Stomach (tissue), 4 donors: ENCODE data around the gene FBXW10.
"Not testable (repeated sequence)": the region's sequence is repeated elsewhere in the genome, so short reads cannot be mapped to it uniquely, and the experiment has no call there.

Experiments used
- EP300 ChIP-seq: sonication (generic); formaldehyde crosslinking; IDR thresholded peaks from one replicate; pipeline ENCODE4 v1.6.1; 2017; ENCODE audit warnings: antibody characterized with exemption
- POLR2A ChIP-seq, 4 donors: fragments of 450-650 bp; IDR thresholded peaks; one replicate each; pipeline ENCODE4 v1.6.1; 2016; ENCODE audit warnings: antibody characterized with exemption in 4 of 4, control low read depth in 2 of 4, mild to moderate bottlenecking in 1 of 4, moderate library complexity in 1 of 4
- POLR2AphosphoS5 ChIP-seq, 3 donors: sonication (generic); formaldehyde crosslinking; IDR thresholded peaks; one replicate each; pipeline ENCODE4 v1.6.1; 2016; ENCODE audit warnings: antibody characterized with exemption in 3 of 3
- TF ChIP-seq, protein P1 (sequence below), 7 experiments: fragments of 450-650 bp in 4 of 7; fragments of 200-600 bp in 3 of 7; sonication (generic) in 3 of 7; IDR thresholded peaks; one replicate each; pipeline ENCODE4 v1.5.1; 2016 to 2019; ENCODE audit warnings: antibody characterized with exemption in 7 of 7, control low read depth in 2 of 7, mild to moderate bottlenecking in 1 of 7

GRCh38 chr17:18695143-18695542 is 48.7 kb upstream of the FBXW10 start:
- TF ChIP-seq, protein P1, sequence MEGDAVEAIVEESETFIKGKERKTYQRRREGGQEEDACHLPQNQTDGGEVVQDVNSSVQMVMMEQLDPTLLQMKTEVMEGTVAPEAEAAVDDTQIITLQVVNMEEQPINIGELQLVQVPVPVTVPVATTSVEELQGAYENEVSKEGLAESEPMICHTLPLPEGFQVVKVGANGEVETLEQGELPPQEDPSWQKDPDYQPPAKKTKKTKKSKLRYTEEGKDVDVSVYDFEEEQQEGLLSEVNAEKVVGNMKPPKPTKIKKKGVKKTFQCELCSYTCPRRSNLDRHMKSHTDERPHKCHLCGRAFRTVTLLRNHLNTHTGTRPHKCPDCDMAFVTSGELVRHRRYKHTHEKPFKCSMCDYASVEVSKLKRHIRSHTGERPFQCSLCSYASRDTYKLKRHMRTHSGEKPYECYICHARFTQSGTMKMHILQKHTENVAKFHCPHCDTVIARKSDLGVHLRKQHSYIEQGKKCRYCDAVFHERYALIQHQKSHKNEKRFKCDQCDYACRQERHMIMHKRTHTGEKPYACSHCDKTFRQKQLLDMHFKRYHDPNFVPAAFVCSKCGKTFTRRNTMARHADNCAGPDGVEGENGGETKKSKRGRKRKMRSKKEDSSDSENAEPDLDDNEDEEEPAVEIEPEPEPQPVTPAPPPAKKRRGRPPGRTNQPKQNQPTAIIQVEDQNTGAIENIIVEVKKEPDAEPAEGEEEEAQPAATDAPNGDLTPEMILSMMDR (IDR thresholded peaks at IDR 0.05), result not testable (repeated sequence)
- not testable (repeated sequence) for TF ChIP-seq POLR2A (IDR thresholded peaks at IDR 0.05); POLR2AphosphoS5 (IDR thresholded peaks at IDR 0.05); EP300
